HG02798 (cell line): Measurements from ENCODE around the gene C1orf105.

ENCODE experiments used
- ATAC-seq: cut with Tn5 transposase; IDR thresholded peaks from one replicate; pipeline ENCODE4 v1.9.1; 2021; ENCODE audit warnings: mild to moderate bottlenecking; ENCODE audit not compliant: unreplicated experiment, poor library complexity

Gene C1orf105

DNA sequence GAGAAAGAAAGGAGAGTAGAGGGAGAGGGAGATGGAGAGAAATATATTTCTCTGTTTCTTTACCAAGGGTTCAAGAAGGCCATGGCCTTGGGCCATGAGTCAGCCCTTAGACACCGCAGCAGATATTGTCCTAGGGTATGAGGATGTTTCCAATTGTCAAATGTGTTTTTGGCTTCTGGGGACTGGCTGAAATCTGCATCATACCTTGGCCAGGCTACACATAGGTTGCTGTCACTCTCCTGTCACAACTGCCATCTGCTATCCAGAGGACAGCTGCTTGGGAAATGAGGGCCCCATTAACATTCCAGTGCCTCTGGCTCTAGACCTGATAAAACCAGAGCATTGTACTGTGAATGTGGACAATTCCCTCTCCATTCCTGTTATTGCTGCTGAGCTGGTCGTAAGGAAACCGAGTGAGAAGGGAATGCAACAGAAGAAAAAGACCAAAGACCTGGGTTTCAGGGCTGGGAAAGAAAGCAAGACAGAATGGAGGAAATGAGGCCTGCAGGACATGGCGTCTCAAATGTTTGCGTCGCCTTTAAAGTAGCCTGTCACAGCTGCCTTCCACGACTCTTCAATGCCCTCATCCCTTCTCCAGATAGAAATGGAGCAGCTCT, 32.2 kb downstream of the C1orf105 start:
- ATAC-seq = no peak

DNA sequence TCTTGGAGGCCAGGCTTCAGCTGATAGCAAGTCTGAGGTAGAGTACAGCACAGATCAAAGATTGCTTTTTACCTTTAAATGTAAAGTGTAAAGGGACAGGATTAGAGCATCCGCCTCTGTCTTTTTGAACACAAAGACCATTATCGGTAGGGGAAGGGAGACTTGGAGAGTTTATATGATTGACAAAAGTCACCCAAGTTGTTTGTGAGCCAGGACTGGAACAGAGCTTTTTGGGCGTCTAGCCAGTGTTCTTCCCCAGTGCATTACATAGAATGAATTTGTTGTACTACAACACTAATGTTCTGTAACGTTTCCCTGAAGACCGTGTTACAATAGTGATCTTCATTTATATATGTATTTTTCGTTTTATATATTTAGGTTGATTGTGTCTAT, 32.7 kb downstream of the C1orf105 start:
- no peak for ATAC-seq

DNA sequence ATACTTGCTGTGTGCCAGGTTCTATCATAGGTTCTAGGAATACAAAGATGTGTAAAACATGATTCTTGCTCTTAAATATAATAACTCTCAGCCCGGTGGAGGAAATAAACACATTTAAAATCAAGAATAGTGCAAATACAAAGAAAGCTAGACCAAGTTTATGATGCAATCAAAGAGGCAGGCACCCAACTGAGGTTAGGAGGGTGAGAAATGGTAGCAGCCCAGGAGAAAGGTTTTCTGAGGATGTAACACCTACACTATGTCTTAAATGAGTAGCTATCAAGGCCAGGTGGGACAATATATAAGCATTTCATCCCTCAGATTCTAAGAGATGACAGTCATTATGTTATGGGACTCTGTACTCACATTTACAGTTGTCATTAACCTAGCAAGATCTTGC, 33.1 kb downstream of the C1orf105 start:
- no peak for ATAC-seq

DNA sequence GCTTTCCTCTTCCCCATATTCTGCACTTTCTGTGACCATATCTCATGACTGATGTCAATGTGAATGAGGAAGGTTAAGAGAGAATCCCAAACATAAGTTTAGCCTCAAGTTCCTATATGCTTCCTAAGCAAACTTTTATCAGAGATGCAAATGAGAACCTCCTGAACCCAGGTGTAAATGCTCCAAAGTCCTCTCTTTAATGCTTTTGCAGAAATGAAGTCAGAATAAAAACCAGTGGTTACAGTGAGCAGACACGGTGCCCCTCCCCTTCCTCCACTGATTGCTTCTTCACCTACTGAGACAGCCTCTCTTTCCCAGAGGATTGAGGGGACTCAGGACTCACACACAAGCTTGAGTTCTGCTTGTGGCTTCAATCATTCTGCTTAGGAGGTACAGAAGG, 35.0 kb downstream of the C1orf105 start:
- ATAC-seq = no peak

DNA sequence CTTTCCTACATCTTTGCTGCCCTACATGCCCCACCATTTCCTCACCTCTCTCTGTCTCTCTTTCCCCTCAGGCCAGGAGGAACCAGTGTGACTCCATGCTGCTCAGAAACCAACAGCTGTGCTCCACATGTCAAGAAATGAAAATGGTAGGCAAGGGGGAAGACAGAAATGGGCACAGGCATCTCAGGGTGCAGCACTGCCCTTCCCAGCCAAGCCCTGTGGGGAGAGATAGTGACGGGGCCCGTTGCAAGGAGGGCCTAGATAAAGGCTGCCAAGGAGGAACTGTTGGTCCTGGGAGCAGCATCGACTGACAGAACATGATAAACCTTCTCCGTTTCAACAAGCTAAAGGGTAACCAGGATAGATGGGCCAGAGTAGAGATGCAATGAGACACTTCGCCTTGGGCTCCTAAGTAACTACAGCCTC, 35.9 kb downstream of the C1orf105 start:
- ATAC-seq = no peak

DNA sequence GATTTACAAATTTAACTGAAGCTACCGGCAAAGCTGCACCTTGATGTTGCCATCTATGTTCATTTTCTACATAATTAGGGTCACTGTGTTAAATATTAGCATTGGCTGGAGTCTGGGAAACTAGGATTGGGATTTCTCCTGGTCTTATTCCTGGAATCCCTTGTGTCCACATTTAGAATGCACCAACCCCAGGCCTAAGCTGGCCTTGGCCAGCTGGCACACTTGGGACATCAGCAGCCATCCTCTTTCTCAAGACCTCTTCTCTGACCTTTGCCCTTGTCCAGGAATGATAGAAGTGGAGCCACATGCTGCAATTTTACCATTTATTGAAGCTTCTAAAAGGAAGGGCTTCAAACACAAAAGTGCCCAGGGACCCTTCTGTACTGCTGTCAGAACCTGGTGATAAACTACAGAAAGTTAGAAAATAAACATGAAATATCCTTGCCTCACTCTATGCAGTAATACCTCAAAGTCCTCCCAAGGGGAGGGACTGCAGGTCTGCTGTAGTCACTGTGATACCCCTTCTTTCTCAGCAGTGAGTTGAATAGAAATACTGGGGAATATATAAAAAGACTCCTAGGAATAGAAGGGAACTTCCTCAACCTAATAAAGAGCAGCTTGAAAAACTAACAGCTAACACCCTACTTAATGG, 37.1 kb downstream of the C1orf105 start:
- ATAC-seq = no peak

DNA sequence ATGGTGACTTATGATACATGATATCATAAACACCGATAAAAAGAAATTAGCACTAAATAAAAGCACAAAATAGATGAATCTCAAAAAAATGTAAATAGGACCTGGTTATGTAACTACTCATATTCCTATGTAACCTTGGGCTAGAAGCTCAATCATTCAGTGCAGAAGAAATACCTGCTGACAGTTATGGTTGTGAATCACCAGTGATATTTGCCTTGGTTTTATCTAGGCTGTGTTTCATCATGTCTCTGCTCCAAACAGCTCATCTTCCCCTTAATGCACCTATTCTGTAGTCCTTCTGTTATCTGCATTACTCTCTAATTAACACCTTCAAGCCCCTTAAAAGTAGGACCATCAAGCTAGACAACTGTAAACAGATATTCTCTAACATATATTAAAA, 39.7 kb downstream of the C1orf105 start:
- no peak for ATAC-seq

DNA sequence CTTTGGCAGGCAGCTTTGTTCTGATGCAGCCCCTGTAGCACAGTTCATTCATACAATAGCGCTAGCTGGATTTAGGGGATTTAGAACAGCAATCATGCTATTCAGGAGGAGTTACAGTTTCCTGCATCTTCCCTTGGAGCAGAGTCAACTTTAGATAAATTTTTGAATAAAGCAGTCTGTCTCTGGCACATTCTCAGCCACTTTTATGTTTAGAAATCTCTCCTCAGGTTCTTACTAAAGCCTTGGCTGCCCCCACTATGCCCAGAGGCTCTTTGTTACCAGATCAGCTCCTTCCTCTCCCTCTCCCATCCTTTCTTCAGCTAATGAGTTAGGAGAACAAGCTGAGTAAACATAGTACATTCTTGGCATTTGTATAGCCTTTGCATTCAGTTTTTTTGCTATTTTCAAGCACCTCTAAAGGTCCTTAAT, 40.4 kb downstream of the C1orf105 start:
- no peak for ATAC-seq

DNA sequence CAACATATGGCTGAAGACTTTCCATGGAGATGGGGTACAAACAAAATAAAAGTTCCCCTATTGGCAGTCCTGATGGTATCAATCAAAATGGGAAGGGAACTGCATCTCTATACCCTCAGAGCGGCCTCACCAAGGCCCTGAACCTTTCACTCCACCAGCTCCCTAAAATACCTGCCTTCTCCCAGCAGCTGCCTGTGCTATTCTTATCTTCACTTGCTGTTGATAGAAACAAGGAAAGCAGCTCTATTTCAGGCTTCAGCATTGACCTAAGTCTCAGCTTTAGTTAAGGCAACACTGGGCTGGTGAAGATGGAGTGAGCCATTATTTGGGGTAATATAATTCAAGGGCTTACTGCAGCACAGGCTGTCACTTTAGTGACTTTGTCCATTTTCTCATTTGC, 45.1 kb downstream of the C1orf105 start:
- ATAC-seq = no peak

DNA sequence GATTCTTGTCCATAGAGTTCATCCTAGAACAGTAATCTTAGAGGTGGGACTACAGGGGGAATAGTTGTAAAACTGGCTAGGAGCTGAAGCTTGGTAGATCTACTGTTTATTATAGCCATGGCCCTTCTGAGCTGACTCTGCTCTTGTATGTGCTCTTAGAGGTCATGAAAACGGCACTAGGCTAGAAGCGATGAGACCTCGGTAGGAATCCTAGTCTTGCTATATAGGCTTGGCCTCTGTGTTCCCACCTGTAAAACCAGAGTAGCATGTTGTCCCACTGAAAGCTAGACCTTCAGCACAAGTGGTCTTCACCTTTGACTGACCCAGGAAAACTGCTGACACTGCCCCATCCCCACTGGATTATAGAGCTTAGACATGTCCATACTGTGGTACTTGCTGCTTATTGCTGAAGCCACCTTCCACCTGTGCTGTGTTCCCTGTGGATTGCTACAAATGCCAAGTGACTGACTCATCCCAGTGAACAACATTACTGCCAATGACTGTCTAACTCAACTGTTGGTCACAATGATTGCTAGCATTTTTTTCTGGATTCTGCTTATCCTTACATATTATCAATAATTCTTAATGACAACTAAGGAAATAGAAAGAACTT, 46.4 kb downstream of the C1orf105 start:
- ATAC-seq = no peak

DNA sequence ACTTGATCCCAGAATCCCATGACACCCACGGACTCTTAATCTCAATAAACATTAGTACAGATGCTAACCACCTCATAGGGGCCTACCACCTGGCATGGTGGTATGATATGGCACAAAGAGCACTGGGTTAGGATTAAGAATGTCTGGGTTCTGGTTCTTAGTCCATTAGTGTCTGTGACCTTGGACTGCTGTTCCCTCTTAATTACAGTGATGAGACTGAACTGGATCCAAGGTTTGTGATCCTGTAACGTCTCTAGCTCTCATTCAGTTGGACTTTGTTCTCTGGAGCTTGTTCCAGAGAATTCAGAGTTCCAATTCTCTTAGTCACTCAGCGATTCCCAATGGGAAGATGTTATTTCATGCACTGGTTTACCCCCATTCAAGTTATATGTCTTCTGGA, 47.0 kb downstream of the C1orf105 start:
- ATAC-seq = no peak

DNA sequence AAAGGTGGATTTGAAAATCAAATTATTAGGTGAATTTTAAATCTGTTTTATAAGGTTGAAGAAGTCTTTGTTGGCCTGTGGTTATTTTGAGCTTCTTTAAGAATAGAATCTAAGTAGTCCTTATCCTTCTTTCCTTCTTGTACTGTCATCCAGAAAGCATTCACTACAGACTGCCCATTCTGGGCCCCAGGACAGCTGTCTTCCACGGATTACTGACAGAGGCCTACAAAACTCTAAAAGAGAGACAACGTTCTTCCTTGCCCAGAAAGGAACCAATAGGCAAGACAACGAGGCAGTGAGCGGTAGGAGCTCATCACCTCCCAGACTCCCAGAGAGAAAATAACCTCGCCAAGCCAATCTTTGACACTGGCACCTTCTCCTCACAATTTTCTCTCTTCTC, 47.8 kb downstream of the C1orf105 start:
- no peak for ATAC-seq

DNA sequence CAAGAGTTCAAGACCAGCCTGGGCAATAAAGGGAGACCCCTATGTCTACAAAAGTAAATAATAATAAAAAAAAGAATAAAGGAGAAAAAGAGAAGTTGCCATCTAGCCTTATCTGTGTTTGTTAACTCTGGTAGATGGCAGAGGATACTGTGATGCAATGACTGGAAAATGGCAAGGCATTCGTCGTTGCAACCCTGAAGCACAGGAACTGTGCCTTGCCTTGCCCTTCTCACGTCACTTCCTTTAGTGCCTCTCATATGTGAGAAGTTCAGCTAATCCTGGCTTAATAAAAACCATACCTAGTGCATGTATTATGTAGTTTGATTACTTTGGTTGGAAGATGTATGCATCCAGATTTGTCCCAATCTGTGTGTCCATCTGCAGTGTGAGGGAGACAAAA, 49.2 kb downstream of the C1orf105 start:
- no peak for ATAC-seq

DNA sequence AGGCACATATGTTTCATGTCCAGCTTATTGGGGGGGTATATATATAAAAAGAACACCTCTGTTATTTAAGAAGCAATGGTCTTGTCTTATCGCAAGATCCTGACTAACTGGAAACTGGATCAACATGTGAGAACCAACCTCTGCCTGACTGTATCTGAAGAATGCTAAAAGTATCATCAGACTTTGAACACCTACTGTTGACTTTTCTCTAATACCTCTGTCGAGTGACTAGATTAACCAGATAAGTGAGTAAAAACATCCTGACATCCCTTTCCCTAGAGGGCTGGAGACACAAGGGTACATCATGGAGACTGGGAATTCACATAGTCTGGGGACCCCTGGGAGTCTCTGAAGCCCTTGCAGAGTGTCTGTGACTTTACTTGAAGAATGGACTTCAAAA, 49.7 kb downstream of the C1orf105 start:
- no peak for ATAC-seq

DNA sequence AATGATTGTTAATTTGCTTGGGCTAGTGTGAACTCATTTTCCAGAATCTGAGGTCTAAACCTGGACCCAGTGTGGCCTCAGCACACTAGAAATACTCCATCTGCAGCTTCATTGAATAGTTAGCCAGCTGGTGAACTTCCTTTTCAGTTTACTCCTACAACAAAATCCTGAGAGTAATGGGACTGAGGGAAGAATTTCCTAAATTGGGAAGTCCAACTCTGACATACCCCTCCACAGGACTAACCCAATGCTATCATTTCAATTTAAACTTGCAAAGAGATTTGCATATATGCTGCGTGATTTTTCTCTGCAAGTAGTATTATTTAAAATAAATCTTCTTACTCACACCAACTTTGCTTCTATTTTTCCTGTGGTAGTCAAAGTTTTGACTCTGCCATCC, 51.2 kb downstream of the C1orf105 start:
- ATAC-seq = no peak

DNA sequence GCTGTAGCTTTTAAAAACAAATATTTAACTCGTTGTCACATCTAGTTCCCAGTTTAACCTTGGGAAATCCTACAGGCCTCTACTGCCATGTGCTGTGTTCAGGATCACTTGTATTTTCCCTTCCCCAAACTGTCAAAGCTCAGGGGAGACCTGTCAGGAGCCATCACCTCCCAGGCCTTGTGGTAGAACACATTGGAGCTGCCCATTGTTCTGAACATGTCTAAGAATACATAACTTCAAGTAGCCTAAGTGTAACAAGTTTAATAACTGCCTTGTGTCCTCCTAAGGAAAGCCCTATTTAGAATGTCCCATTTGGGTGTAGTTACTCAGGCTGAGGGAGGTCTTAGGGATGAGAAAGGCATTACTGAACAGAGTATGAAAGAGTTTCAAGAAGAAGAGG, 52.0 kb downstream of the C1orf105 start:
- no peak for ATAC-seq

DNA sequence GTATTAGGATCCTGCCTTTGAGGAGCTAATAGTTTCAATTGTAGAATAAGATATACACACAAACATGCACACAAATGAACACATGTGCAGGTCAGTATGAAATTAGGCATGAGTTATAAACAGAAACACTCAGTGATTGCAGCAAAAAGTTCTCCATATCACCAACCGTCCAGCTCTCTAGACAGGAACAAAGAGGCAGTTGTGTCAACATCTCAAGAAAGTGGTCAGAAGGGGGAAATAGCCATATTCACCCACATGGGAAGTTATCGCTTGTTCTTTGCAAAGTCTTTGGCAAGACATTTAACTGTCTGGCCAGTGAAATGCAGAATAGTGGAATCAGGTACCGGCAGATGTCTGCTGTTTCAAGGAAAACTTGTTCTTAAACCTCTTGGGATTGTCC, 52.8 kb downstream of the C1orf105 start:
- ATAC-seq = no peak

DNA sequence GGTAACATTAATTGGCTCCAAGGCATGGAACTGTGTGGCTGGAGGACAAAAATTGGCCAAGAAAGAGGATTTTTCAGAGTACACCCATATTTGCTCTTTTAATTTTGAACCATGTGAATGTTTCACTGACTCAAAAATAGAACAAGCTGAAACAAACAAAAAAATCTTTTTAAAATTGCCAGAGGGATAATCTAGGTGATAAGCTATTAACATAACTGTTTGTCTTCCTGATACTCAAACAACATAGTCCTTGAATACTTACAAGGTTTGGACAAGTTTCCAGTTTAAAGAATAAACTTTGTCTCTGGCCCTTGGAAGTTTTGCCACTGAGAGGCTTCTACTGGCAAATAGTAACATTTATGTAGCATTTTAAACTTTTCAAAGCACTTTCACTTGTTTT, 53.4 kb downstream of the C1orf105 start:
- ATAC-seq = no peak

DNA sequence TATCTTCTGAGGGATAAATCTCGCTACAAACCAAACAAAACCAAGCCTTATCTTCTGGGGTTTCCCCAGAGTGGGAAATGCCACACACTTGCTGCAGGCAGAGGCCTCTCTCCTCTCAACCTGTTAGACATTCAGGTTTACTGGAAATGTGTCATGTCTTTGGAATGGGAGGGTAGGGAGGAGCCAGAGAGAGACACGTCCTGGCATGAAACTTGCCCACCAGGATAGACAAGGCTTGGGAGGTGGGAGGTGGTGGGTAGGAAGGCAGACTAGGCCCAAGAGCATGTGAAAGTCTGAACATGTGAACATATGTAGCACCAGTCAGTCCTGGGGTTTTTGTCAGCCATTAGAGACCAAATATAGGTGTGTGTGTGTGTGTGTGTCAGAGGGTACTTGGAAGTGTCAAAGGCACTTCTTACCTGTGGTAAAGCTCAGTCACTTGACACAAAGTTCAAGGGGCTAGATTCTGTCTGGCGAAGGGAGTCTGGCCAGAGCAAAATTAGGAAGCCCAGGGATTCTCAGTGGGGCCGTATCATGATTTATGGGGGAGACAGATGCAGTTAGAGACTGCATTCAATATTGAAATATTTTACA, 55.8 kb downstream of the C1orf105 start:
- ATAC-seq = no peak

DNA sequence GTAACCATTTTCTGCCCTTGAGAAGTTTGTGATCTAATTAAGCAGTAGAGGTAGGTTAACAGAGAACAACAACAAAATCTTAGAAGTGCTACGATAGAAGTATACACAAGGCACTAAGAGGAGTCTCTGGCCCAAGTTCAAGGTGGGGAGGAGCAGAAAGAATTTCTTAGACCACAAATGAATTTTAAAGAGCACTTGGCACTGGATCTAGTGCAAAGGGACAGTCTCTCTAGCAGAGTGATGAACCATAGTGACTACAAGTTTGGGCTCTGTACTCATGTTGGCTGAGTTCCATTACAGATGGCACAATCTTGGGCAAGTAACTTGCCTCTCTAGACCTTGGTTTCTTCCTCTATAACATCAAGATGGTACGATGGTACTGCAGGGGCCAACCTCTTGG, 56.7 kb downstream of the C1orf105 start:
- ATAC-seq = no peak

DNA sequence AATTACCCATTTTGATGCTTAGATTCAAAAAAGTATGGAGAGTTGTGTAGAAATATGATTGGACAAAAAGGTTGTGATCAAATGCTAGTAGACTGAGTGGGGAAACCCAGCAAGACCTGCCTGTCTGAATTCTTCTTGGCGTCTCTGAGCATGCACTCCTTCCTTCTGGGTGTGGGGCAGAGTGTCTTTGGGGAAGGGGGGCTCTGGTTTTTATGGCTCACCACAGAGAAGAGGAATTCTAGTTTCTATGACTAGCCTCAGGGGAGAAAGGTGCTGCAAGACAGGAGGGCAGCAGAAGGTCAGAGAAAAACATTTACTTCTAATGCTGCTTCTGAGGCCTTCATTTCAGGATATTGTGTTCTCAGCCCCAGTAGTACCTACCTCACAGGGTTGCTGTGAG, 57.3 kb downstream of the C1orf105 start:
- ATAC-seq = no peak

DNA sequence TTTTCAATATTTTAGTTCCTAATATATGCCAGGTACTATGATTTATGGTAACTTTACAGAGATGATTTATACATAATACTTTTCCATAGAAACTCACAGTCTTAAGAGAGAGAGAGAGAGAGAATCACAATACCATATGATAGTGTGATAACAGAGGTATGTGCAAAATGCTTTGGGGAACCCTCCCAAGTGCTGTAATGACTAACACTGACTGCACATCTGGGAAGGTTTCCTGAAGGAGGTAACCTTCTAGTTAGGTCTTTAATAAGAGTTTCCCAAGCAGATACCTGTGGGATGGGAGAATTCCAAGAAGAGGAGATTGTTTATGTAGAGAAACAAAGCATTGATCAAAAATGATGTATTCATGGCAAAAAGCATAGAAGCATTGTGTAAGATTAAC, 58.0 kb downstream of the C1orf105 start:
- ATAC-seq = no peak
